GM19467 (cell line): ENCODE data around the gene KBTBD2.
"Not testable (repeated sequence)": the region's sequence is repeated elsewhere in the genome, so short reads cannot be mapped to it uniquely, and the experiment has no call there.

ENCODE experiments used
- ATAC-seq: cut with Tn5 transposase; IDR thresholded peaks from one replicate; pipeline ENCODE4 v1.9.1; 2021; ENCODE audit warnings: mild to moderate bottlenecking, moderate library complexity; ENCODE audit not compliant: unreplicated experiment

KBTBD2 gene

DNA sequence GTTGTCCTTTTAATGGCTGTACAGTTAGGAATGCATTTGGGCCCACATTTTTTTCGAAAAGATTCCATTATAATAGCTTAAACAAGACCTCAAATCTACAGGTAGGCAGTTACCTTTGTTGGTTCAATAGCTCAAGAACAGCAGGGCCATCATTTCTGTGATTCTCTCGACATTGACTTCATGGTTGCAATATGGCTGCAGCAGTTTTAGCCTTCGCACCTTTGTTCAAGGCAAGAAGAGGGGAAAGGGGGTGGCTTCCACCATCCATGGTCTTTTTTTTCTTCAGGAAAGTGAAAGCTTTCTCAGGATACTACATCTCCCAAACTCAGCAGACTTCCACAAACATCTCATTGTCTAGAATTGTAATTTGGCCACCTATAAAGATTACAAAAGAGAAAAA lies 2.2 kb upstream of the KBTBD2 start:
- ATAC-seq, result no peak

GRCh38 chr7:32893207-32893524 lies 1.6 kb upstream of the KBTBD2 start:
- no peak for ATAC-seq

- ATAC-seq, result peak; percentile 5
These were observed 1.1 kb upstream of the KBTBD2 start for GRCh38 chr7:32892521-32893206.

- ATAC-seq, result peak; percentile 44
These were observed 400 bp upstream of the KBTBD2 start for GRCh38 chr7:32891800-32892520.

GRCh38 chr7:32890793-32891042 lies 842 bp downstream of the KBTBD2 start:
- ATAC-seq, result no peak

- peak; percentile 34 for ATAC-seq
These were observed 1.4 kb downstream of the KBTBD2 start for GRCh38 chr7:32890010-32890792.

DNA sequence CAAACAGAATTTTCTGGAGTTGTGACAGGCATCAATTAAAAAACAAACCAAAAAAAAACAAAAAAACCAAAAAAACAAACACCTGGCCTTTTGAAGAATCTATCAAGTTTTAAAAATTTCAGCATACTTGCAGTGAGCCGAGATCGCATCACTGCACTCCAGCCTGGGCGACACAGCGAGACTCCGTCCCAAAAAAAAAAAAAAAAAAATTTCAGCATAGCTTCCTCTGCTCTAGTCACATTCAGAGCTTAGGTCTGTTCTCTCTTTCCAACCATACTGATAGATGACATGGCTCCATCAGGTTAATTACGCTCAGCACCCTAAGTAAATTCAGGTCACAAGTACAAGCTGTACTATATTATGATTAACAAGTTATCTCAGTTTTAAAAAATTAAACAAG lies 3.1 kb downstream of the KBTBD2 start:
- ATAC-seq, result no peak

- ATAC-seq, result no peak
These were observed 4.2 kb downstream of the KBTBD2 start for GRCh38 chr7:32887395-32887794.

- no peak for ATAC-seq
These were observed 10.2 kb downstream of the KBTBD2 start for GRCh38 chr7:32881074-32881982.

DNA sequence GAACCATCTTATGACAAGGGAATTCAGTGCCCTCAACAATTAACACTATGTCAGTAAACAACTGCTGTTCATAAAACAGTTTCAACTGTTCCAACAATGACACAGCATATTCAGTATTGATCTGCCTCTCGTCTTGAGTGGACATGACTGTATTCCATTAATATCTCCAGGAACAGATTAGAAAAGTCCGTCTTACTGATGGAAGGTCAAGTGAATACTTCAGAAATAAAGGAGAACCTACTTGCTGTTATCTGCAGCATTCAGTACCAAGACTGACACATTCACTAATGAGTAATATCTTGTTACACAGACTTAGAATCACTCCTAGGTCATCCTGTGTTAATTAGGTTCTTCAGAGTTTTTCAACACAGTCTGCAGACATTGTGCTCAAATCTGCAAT lies 12.1 kb downstream of the KBTBD2 start:
- no peak for ATAC-seq

DNA sequence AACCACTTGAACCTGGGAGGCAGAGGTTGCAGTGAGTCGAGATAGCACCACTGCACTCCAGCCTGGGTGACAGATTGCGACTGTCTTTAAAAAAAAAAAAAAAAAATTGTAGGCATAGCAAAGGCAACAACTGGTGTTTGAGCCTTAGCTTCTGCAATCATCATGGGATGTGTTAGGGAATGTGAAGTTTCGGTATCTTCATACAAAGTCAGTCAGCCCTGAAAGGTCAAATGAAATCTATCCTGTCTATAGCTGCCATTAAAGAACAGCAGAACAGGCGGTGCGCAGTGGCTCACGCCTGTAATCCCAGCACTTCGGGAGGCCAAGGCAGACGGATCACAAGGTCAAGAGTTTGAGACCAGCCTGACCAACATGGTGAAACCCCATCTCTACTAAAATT lies 13.5 kb downstream of the KBTBD2 start:
- ATAC-seq, result not testable (repeated sequence)

- no peak for ATAC-seq
These were observed 19.1 kb downstream of the KBTBD2 start for GRCh38 chr7:32872421-32872820.

DNA sequence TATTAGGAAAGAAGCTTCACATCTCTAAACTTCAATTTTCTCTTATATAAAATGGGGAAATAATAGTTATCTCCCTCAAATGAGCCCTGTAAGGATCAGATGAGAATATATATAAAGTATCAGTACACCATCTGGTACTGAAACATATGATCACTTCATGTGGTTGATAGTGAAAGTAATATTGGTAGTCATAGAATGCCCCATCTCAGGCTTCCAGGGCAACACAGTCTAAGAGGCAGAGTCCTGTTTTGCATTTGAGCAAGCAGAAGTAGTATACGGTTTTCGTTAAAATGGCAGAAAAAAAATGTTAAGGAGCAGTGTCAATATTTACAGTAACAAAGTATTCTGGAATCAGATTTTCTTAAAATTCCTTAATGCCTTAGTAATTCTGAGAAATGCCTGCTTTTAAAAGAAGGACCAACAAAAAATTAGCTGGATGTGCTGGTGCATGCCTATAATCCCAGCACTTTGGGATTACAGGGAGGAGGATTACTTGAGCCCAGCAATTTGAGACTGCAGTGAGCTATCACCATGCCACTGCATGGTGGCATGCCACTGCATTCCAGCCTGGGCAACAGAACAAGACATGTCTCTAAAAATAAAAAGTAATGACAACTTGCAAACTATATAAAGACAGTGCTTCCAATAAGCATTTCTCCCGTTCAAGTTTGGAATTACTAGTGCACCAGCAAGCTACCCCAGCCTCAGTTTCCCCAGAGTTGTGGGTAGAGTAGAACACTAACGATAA lies 19.8 kb downstream of the KBTBD2 start:
- peak; percentile 73 for ATAC-seq

DNA sequence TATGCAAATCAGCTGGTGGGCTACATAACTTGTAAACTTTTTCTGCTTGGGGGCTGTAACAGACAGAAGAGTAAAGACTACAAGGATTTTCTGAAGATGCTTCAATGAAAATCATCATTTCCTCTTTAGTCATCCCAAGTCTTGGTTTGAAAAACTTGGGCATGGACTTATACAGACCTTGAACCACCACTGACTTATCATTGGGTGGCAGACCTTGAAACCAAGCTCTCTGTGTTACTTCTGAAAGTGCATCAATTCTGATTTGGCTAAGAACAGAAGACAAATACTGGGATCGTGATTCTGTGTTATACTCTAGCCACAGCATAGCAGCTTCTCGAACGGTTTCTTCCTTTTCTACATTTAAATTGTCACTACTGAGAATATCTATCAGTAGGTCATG lies 21.3 kb downstream of the KBTBD2 start:
- no peak for ATAC-seq

DNA sequence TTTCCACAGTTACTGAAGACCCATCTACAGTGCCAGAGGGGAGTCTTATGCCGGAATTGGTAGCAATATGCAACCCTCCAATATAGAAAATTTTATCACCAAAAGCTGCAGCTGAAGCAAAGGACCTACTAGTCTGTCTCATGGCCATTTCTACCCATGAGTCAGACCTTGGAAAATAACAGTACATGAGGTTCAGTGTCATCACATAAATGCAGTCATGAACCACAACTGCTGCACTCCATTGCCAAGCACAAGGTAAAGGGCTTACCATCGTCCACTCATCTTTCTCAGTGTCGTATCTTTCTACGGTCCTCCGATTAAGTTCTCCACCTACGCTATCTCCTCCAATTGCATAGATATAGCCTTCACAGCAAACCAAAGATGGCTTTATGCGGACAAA lies 21.8 kb downstream of the KBTBD2 start:
- ATAC-seq, result no peak

- ATAC-seq, result no peak
These were observed 23.4 kb downstream of the KBTBD2 start for GRCh38 chr7:32868116-32868515.

DNA sequence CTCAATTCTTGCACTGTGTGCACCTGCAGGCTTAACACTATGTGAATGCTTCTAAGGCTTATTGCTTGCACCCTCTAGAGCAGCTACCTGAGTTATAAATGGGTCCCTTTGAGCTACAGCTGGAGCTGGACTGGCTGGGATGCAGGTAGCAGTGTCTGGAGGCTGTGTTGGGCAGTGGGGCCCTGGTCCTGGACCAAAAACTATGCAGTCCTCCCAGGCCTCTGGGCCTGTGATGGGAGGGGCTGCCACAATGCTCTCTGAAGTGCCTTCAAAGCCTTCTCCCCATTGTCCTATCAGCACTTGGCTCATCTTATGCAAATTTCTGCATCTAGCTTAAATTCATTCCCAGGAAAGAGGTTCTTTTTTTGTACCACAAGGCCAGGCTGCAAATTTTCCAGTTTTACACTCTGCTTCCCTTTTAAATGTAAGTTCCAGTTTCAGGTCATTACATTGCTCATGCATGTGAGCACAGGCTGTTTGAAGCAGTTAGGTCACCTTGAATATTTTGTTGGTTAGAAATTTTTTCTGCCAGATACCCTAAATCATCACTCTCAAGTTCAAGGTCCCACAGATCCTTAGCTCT lies 26.0 kb downstream of the KBTBD2 start:
- ATAC-seq, result no peak

DNA sequence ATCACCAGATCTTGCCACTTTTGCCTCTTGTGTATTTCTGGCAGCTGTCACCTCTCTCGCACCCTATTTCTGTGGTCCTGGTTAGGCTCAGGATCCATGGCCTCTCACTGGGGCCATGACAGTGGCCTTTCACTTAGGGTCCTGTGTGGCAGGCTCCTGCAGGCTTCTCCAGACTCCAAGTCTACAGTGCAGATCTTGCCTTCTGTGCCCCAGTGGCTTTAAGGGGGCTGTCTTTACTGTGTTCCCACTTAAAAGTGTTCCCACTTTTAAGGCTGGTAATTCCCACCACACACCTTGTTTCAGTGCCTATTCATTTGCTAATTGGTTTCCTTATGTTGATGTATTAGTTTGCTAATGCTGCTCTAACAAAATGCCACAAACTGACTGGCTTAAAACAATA lies 27.7 kb downstream of the KBTBD2 start:
- not testable (repeated sequence) for ATAC-seq

- no peak for ATAC-seq
These were observed 31.5 kb downstream of the KBTBD2 start for GRCh38 chr7:32860090-32860489.

- no peak for ATAC-seq
These were observed 32.9 kb downstream of the KBTBD2 start for GRCh38 chr7:32858648-32859047.
